SW 1271 (cell line): Measurements from ENCODE around the gene TRIM65.
A peak's percentile ranks its signal among the peaks of the same experiment; 100 is the strongest.
"Not testable (repeated sequence)": the region's sequence is repeated elsewhere in the genome, so short reads cannot be mapped to it uniquely, and the experiment has no call there.

Experiments
- DNase-seq, 2 experiments: peaks; one replicate each; lab custom pipeline; 2025; lab: John Stamatoyannopoulos, UW

The TRIM65 gene

GRCh38 chr17:75851693-75851991 is 45.1 kb downstream of the TRIM65 start:
- not testable (repeated sequence) for DNase-seq

- no peak for DNase-seq
Measured at GRCh38 chr17:75850928-75851692, 45.6 kb downstream of the TRIM65 start.

- no peak for DNase-seq
Measured at GRCh38 chr17:75849724-75850123, 47.0 kb downstream of the TRIM65 start.

GRCh38 chr17:75849279-75849646 is 47.5 kb downstream of the TRIM65 start:
- no peak for DNase-seq

GRCh38 chr17:75848523-75849278 is 48.0 kb downstream of the TRIM65 start:
- peak in 1 of 2 experiments; percentile 39 for DNase-seq

- no peak for DNase-seq
Measured at GRCh38 chr17:75847614-75848522, 48.9 kb downstream of the TRIM65 start.

- no peak for DNase-seq
Measured at GRCh38 chr17:75846692-75847613, 49.8 kb downstream of the TRIM65 start.

GRCh38 chr17:75845933-75846691 is 50.6 kb downstream of the TRIM65 start:
- DNase-seq, result no peak

- peak; percentile 33 to 74 for DNase-seq
Measured at GRCh38 chr17:75845058-75845711, 51.6 kb downstream of the TRIM65 start.

- DNase-seq, result no peak
Measured at GRCh38 chr17:75844530-75845057, 52.2 kb downstream of the TRIM65 start.

GRCh38 chr17:75843577-75844529 is 52.9 kb downstream of the TRIM65 start, which contains the start of gene UNC13D:
Gene UNC13D, minus strand, starts transcription at chr17:75844404. Its CDS starts 67 bp downstream, at chr17:75844337.
- DNase-seq, result no peak

- no peak for DNase-seq
Measured at GRCh38 chr17:75842963-75843576, 53.7 kb downstream of the TRIM65 start.

- DNase-seq, result no peak
Measured at GRCh38 chr17:75842411-75842810, 54.3 kb downstream of the TRIM65 start.

GRCh38 chr17:75840799-75841164 is 56.0 kb downstream of the TRIM65 start:
- no peak for DNase-seq

- DNase-seq, result no peak
Measured at GRCh38 chr17:75839942-75840798, 56.6 kb downstream of the TRIM65 start.
